GM19328 (cell line): ENCODE data around the gene PRKAB2.
"Not testable (repeated sequence)": the region's sequence is repeated elsewhere in the genome, so short reads cannot be mapped to it uniquely, and the experiment has no call there.

ENCODE experiments used
- ATAC-seq: cut with Tn5 transposase; IDR thresholded peaks from one replicate; pipeline ENCODE4 v1.9.1; 2021; ENCODE audit warnings: mild to moderate bottlenecking, moderate library complexity; ENCODE audit not compliant: unreplicated experiment

PRKAB2 gene

GRCh38 chr1:147177611-147178380, 5.5 kb upstream of the PRKAB2 start:
- no peak for ATAC-seq

DNA sequence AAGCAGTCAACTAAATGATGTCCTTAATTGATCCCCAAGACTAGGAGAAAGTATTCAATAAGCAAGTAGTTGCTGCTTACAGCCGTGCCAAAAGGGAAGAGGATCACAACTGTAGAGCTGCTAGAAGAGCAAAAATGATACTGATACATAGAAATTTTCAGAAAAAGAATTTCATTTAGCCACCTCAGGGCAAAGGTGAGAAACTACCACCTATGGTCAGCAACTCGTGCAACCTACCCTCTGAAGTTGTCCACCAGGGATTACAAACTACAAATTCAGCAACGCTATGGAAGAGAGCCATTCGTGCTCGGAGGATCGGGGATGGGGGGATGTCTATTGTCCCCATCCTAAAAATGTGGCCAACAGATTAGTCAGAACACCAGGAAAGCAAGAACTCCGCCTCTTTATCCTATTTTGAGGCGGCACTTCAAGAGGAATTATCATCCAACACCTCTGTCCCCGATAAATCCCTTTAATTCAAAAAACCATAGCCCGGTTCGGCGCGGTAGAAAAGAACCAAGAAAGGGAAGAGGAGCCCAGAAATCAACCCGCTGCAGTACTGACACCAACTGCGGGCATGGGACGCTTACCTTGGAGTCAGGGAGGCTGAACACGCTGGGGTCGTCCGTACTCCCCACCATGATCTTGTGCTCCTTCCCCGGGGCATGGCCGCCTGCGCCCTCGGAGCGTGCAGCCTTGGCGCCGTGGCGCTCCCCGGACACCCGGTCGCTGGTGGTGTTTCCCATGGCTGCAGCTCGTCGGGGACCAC, 687 bp downstream of the PRKAB2 start:
- no peak for ATAC-seq

- ATAC-seq: no peak
These were observed 2.2 kb downstream of the PRKAB2 start for GRCh38 chr1:147169840-147170674.

DNA sequence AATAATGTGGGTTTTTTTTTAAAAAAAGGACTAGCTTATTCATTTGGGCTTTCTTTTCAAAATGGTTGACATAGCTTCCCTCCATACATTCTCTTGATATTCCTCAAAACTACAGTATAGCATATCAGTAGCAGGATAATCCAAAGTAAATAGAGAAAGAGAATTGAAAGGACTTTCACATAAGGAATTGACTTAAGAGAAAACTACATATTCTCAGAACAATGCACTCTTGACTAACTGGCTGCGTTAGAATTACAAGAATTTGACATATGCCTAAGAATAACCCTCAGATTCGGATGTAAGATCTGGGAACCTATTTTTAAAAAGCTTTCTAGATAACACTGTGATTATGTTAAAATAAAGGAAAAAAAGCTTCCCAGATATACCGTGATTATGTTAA, 3.1 kb downstream of the PRKAB2 start:
- no peak for ATAC-seq

DNA sequence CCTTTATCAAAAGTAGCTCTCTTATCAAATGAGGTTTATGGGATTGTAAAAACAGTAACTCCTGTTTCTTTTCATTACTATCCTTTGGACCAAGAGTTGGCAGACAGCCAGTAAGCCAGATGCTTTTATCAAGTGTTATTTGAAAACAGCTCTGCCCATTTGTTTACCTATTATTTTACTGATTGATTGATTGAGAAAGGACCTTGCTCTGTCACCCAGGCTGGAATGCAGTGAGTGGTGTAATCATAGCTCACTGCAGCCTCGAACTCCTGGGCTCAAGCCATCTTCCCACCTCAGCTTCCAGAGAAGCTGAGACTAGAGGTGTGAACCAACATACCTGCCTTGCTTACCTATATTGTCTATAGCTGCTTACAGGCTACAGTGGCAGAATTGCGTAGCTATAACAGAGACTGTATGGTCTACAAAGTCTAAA, 3.6 kb downstream of the PRKAB2 start:
- no peak for ATAC-seq

DNA sequence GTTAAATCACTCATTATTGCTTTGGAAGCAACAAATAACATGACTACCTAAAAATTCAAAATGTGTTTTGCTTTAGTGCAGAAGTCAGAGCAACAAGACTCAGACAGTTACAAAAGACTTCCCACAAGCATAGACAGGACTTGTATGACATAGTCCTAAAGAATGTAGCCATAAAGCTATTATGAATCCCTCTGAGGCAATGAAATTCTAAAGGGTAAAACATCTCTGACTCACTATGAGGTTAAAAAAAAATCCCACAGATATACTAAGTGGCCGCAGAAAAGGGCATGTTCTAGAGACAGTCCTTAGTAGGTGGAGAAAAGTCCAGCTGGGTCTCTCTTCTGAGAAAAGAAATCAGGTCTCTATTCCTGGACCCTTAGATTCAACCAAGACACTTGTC, 4.9 kb downstream of the PRKAB2 start:
- no peak for ATAC-seq

DNA sequence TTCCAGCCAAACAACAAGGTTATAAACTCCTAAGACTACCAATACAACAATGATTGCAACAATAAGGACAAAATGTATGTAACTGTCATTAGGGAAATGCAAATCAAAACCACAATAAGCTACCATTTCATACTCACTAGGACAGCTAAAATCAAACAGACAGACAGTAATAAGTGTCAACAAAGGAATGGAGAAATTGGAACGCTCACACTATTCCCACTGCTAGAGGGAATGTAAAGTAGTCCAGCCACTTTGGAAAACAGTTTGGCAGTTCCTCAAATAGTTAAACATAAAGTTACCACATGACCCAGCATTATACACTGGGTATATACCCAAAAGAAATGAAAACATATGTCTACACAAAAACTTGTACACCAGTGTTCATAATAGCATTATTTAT, 9.3 kb downstream of the PRKAB2 start:
- ATAC-seq: no peak

DNA sequence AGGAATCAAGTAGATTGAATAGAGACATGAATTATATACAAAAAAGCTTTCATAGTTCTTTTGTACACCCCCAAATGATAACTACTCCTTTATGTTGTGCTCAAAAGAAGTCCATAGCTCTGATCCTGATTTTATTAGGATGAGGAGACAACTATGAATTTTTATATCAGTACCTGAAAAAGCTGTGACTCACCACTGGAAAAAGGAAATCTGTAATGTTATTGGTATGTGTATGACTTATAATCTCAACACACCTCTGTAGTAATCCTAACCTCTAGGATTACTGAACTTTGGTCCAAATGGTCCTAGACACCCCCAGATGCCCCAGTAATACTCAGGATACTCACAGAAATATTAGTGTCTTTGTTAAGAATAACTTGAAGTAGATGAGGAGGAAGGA, 10.2 kb downstream of the PRKAB2 start:
- no peak for ATAC-seq

- ATAC-seq: not testable (repeated sequence)
These were observed 15.2 kb downstream of the PRKAB2 start for GRCh38 chr1:147157116-147157515.

DNA sequence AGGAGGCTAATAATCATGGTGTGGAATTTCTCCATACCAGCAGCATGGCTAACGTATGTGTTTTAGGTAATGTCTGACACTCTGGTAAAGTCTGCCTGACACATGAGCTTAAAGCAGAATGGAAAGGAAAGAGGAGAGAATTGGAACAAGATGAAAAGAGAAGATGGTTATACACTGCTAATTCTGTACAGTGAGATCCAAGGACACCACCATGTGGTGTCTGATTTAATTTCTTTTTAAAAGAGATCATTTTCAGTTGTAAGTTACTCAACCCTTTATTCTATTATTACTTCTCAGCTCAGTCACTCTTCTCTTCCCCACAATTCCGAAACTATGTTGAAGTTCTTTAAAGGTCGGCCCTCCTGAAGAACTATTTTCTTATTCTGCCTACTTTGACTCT, 15.6 kb downstream of the PRKAB2 start:
- ATAC-seq: no peak

DNA sequence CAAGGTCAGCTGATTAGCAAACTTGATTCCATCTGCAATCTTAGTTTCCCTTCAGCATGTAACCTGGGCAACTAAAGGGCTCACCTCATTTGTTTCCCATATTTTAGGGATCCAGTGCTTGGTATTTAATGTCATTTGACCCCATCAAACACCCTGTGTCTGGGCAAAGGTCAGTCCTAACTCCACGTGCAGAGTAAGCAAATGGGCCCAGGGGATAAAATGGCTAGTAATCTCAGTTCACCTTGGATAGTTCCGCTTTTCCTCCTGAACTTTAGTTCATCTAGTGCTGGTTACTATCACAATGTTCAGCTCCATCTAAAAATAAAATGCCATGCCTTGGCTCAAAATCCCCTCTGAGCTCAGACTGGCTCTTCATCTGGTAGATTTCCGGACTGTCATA, 19.5 kb downstream of the PRKAB2 start:
- ATAC-seq: no peak

- ATAC-seq: no peak
These were observed 21.0 kb downstream of the PRKAB2 start for GRCh38 chr1:147151244-147151643.

DNA sequence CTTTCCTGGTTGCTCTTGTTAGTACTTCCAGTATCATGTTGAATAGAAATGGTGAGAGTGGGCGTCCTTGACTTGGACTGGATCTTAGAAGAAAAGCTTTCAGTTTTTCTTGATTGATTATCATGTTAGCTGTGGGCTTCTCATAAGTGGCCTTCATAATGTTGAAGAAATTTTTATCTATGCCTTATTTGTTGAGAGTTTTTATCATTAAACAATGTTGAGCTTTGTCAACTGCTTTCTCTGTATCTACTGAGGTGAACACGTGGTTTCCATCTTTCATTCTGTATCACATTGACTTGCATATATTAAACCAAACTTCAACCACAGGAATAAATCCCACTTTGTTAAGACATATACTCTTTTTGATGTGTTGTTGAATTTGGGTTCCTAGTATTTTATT, 29.4 kb downstream of the PRKAB2 start:
- no peak for ATAC-seq

DNA sequence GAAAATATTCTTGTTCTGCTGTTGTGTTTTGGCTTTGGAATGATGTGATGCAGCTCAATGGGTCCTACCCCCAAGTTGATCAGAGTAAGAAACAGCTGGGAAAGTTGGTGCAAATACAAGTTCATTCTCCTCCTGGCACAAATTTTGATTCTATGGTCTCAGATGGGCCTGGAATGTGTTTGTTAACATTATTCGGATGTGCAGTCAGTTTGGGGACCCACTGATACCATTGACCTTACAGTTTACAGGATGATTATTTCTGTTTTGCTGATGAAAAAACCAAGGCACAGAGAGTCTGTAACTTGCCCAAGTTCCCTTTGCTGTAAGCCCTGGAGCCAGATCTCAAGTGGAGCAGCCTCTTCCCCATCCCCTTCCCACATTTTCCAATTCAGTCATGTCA, 41.5 kb downstream of the PRKAB2 start:
- ATAC-seq: not testable (repeated sequence)

- no peak for ATAC-seq
These were observed 43.0 kb downstream of the PRKAB2 start for GRCh38 chr1:147129116-147129873.

GRCh38 chr1:147124266-147124665, 48.0 kb downstream of the PRKAB2 start:
- ATAC-seq: no peak

- no peak for ATAC-seq
These were observed 55.2 kb downstream of the PRKAB2 start for GRCh38 chr1:147117109-147117508.

GRCh38 chr1:147115496-147115895, 56.8 kb downstream of the PRKAB2 start:
- ATAC-seq: no peak

- not testable (repeated sequence) for ATAC-seq
These were observed 57.2 kb downstream of the PRKAB2 start for GRCh38 chr1:147115079-147115478.

GRCh38 chr1:147114353-147114752, 57.9 kb downstream of the PRKAB2 start:
- not testable (repeated sequence) for ATAC-seq
